ENCODE measurements around the gene U2SURP.

Gene U2SURP

DNA sequence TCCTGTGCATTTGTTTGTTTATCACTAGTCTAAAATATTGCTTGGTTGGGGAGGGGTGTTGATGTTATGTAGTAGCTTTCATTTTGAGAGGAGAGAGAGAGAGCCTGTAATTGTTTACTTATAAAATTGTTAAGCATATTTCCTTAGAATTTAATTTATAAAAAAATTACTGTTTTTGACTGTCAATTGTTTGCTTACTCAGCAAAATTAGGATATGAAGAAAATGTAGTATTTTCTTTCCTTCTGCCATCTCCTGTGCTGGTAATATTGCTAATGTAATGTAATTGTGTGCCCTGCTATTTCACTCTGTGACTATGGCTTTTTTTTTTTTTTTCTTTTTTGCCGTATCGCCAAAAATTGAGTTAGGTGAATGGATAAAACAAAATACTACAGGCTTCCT is 3.5 kb downstream of the U2SURP start:
- Histone ChIP-seq H3K9ac (ENCODE audit: low read length) (no peak overlapping the region), H3K79me2 (ENCODE audit: low read length) (peaks cover 92% of the 10 kb centered on the region), H2AFZ (ENCODE audit: low read length) (no peak overlapping the region), H3K4me3 (ENCODE audit: low read length) (no peak overlapping the region), H3K4me1 (ENCODE audit: low read length) (no peaks in the 10 kb centered on the region), H3K27ac (ENCODE audit: low read length) (no peak overlapping the region), H3F3A (ENCODE audit: insufficient read depth, low read length) (peaks cover 16% of the 10 kb centered on the region), H3K27me3 (replicated peaks; ENCODE audit: insufficient read depth, low read length) (no peaks in the 10 kb centered on the region), H4K20me1 (ENCODE audit: insufficient read depth, low read length) (peaks cover 48% of the 10 kb centered on the region), H3K36me3 (replicated peaks; ENCODE audit: insufficient read depth, low read length) (no peaks in the 10 kb centered on the region), H3K9me2 (replicated peaks; ENCODE audit: insufficient read depth, low read length) (no peaks in the 10 kb centered on the region), H3K9me3 (replicated peaks; ENCODE audit: insufficient read depth, low read length) (no peaks in the 10 kb centered on the region), H3K4me2 (ENCODE audit: low read depth, low read length) (no peak overlapping the region)
- DNase-seq: no peak
- TF ChIP-seq EZH2 (optimal IDR thresholded peaks at IDR 0.05; ENCODE audit: low read depth, low read length): no peak
- TF ChIP-seq EZH2phosphoT487 (IDR thresholded peaks at IDR 0.05; ENCODE audit: low read length): no peak
- TF ChIP-seq, protein P1, sequence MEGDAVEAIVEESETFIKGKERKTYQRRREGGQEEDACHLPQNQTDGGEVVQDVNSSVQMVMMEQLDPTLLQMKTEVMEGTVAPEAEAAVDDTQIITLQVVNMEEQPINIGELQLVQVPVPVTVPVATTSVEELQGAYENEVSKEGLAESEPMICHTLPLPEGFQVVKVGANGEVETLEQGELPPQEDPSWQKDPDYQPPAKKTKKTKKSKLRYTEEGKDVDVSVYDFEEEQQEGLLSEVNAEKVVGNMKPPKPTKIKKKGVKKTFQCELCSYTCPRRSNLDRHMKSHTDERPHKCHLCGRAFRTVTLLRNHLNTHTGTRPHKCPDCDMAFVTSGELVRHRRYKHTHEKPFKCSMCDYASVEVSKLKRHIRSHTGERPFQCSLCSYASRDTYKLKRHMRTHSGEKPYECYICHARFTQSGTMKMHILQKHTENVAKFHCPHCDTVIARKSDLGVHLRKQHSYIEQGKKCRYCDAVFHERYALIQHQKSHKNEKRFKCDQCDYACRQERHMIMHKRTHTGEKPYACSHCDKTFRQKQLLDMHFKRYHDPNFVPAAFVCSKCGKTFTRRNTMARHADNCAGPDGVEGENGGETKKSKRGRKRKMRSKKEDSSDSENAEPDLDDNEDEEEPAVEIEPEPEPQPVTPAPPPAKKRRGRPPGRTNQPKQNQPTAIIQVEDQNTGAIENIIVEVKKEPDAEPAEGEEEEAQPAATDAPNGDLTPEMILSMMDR (IDR thresholded peaks at IDR 0.05; ENCODE audit: low read length): no peak

DNA sequence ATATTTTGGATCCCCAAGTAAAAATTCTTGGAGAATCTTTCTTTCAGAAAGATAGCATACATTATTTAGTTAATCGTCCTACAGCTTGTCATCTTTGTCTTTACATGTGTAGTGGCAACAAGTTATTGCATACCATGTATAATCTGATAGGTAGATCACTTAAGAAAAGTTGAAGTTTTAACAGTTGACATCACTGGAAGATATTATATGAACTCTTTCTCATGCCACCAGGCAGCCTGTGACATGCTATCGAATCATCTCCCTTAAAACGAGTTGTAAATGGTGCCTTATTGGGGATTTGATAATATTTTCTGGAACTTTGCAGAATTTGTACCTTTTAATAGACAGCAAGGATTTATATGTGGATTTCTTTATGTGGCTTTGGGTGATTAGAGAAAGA is 8.7 kb downstream of the U2SURP start:
- H3K4me1 ChIP-seq (ENCODE audit: low read length): no peaks in the 10 kb centered on the region
- no peak overlapping the region for H2AFZ ChIP-seq (ENCODE audit: low read length)
- H3K9me2 ChIP-seq (replicated peaks; ENCODE audit: insufficient read depth, low read length): no peaks in the 10 kb centered on the region
- H3K79me2 ChIP-seq (ENCODE audit: low read length): peaks cover 98% of the 10 kb centered on the region
- H3K4me3 ChIP-seq (ENCODE audit: low read length): no peak overlapping the region
- DNase-seq: no peak
- TF ChIP-seq EZH2 (optimal IDR thresholded peaks at IDR 0.05; ENCODE audit: low read depth, low read length): no peak
- TF ChIP-seq, protein P1 (IDR thresholded peaks at IDR 0.05; ENCODE audit: low read length): no peak
- no peak for TF ChIP-seq EZH2phosphoT487 (IDR thresholded peaks at IDR 0.05; ENCODE audit: low read length)
- H3K27ac ChIP-seq (ENCODE audit: low read length): no peak overlapping the region
- no peaks in the 10 kb centered on the region; the same call in none of the 2 replicates for H3F3A ChIP-seq (ENCODE audit: insufficient read depth, low read length)
- peaks cover 5% of the 10 kb centered on the region; the same call in 1 of the 2 replicates for H3K36me3 ChIP-seq (replicated peaks; ENCODE audit: insufficient read depth, low read length)
- peaks cover 57% of the 10 kb centered on the region for H4K20me1 ChIP-seq (ENCODE audit: insufficient read depth, low read length)
- H3K9me3 ChIP-seq (replicated peaks; ENCODE audit: insufficient read depth, low read length): no peaks in the 10 kb centered on the region
- H3K27me3 ChIP-seq (replicated peaks; ENCODE audit: insufficient read depth, low read length): no peaks in the 10 kb centered on the region
- H3K9ac ChIP-seq (ENCODE audit: low read length): no peak overlapping the region
- H3K4me2 ChIP-seq (ENCODE audit: low read depth, low read length): no peak overlapping the region

DNA sequence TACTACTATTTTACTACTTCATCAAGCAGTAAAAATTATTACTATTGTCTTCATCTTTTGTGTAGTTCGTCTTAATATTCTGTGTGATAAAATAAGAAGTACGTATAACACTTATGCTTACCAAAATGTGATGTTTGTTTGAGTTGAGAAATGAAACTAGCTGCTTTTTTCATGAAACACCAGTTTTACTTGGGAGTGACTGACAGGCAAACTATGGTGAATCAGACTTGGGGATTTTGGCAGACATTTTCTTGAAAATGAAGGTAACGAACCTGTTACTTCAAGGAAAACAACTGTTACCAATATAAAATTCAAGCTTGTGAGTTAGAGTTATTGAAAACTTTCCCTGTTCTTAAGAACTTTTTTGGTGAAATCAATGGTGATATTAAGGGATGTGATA is 10.3 kb downstream of the U2SURP start:
- H3K27me3 ChIP-seq (replicated peaks; ENCODE audit: insufficient read depth, low read length): no peaks in the 10 kb centered on the region
- no peak overlapping the region for H3K4me3 ChIP-seq (ENCODE audit: low read length)
- H3K79me2 ChIP-seq (ENCODE audit: low read length): peaks cover 91% of the 10 kb centered on the region
- no peak overlapping the region for H3K9ac ChIP-seq (ENCODE audit: low read length)
- DNase-seq: no peak
- no peak overlapping the region for H3K27ac ChIP-seq (ENCODE audit: low read length)
- H3K36me3 ChIP-seq (replicated peaks; ENCODE audit: insufficient read depth, low read length): peaks cover 7% of the 10 kb centered on the region; the same call in 1 of the 2 replicates
- peaks cover 40% of the 10 kb centered on the region for H4K20me1 ChIP-seq (ENCODE audit: insufficient read depth, low read length)
- no peak overlapping the region for H3K4me2 ChIP-seq (ENCODE audit: low read depth, low read length)
- no peaks in the 10 kb centered on the region for H3K4me1 ChIP-seq (ENCODE audit: low read length)
- H3K9me3 ChIP-seq (replicated peaks; ENCODE audit: insufficient read depth, low read length): no peaks in the 10 kb centered on the region
- H3F3A ChIP-seq (ENCODE audit: insufficient read depth, low read length): peaks cover 7% of the 10 kb centered on the region
- H2AFZ ChIP-seq (ENCODE audit: low read length): no peak overlapping the region
- TF ChIP-seq, protein P1 (IDR thresholded peaks at IDR 0.05; ENCODE audit: low read length): no peak
- no peak for TF ChIP-seq EZH2 (optimal IDR thresholded peaks at IDR 0.05; ENCODE audit: low read depth, low read length)
- no peak for TF ChIP-seq EZH2phosphoT487 (IDR thresholded peaks at IDR 0.05; ENCODE audit: low read length)
- no peaks in the 10 kb centered on the region for H3K9me2 ChIP-seq (replicated peaks; ENCODE audit: insufficient read depth, low read length)

Data from MM.1S (cell line).